Ectodermal cell (in vitro differentiated cells): ENCODE measurements around the gene ITPR2.
"Not testable (repeated sequence)": the region's sequence is repeated elsewhere in the genome, so short reads cannot be mapped to it uniquely, and the experiment has no call there.

Experiments
- H3K27ac ChIP-seq: 2 replicates; pipeline ENCODE4 v1.7.0; 2013; ENCODE audit warnings: mild to moderate bottlenecking, low read depth, low read length; ENCODE audit not compliant: insufficient read depth, poor library complexity, severe bottlenecking
- H3K27me3 ChIP-seq: 2 replicates; pipeline ENCODE4 v1.7.0; 2013; ENCODE audit warnings: mild to moderate bottlenecking, low read length; ENCODE audit not compliant: insufficient read depth, control insufficient read depth, poor library complexity, severe bottlenecking
- H3K36me3 ChIP-seq: one replicate; pipeline ENCODE4 v1.7.0; 2013; ENCODE audit warnings: low read length; ENCODE audit not compliant: control insufficient read depth, insufficient read depth
- H3K4me1 ChIP-seq: one replicate; pipeline ENCODE4 v1.7.0; 2013; ENCODE audit warnings: low read length; ENCODE audit not compliant: control insufficient read depth, insufficient read depth
- H3K4me3 ChIP-seq: 2 replicates; pipeline ENCODE4 v1.7.0; 2013; ENCODE audit warnings: low read depth, low read length, control low read depth; ENCODE audit not compliant: insufficient read depth
- H3K9me3 ChIP-seq: 2 replicates; pipeline ENCODE4 v1.7.0; 2013; ENCODE audit warnings: mild to moderate bottlenecking, low read length, moderate library complexity; ENCODE audit not compliant: control insufficient read depth
- WGBS, 2 experiments: methylation state at CpG; one replicate each; pipeline ENCODE4 v1.1.7; 2013; ENCODE audit warnings: missing lambda C conversion rate in 2 of 2; 5-methylcytosine and 5-hydroxymethylcytosine counted together

ITPR2 gene

GRCh38 chr12:26762186-26762585 is 70.8 kb downstream of the ITPR2 start:
- Histone ChIP-seq H3K9me3 (peaks cover 5% of the 10 kb centered on the region), H3K27me3 (no peaks in the 10 kb centered on the region), H3K36me3 (no peaks in the 10 kb centered on the region), H3K4me3 (no peak overlapping the region), H3K27ac (no peak overlapping the region), H3K4me1 (no peaks in the 10 kb centered on the region)
- 93 to 96% methylated on average over 1 of the region's 1 CpG for WGBS, 2 experiments

- no peak overlapping the region for H3K27ac ChIP-seq
- H3K4me3 ChIP-seq, result no peak overlapping the region
- no peaks in the 10 kb centered on the region for H3K4me1 ChIP-seq
- no peaks in the 10 kb centered on the region for H3K27me3 ChIP-seq
- H3K9me3 ChIP-seq, result peaks cover 5% of the 10 kb centered on the region
- no peaks in the 10 kb centered on the region for H3K36me3 ChIP-seq
- 92 to 97% methylated on average over 2 of the region's 3 CpGs for WGBS, 2 experiments
These were observed 71.2 kb downstream of the ITPR2 start for GRCh38 chr12:26761775-26762174.

GRCh38 chr12:26760657-26761293 is 72.2 kb downstream of the ITPR2 start:
- Histone ChIP-seq H3K27ac (no peak overlapping the region), H3K4me1 (no peaks in the 10 kb centered on the region)
- WGBS, 2 experiments, result 83 to 93% methylated on average over 2 to 3 of the region's 3 CpGs

DNA sequence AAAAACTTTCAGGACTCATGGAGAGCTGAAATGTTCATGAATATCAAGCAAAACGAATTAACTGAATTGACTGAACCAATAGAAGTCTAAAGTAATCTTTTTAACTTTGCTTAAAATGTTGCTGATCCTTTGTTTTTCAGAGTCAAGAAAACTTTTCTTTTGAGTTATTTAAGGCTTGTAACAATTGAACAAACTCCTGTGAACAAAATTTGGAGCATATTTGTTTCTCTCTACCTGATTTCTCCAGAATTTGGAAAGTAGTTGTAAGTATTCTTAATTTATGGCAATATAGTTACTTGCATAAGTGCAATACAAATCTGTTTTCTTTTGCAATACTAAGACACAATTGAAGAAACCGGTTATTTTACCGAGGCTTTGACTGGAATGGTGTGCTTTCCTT is 77.6 kb downstream of the ITPR2 start:
- not testable (repeated sequence) for H3K9me3 ChIP-seq, H3K4me3 ChIP-seq, H3K36me3 ChIP-seq, H3K27me3 ChIP-seq, H3K27ac ChIP-seq, H3K4me1 ChIP-seq
- WGBS, 2 experiments, result 89 to 95% methylated on average over 3 of the region's 3 CpGs

More at GRCh38 chr12:26760657-26761293, 72.2 kb downstream of the ITPR2 start:
- H3K4me3 ChIP-seq, result no peak overlapping the region
- peaks cover 5% of the 10 kb centered on the region for H3K9me3 ChIP-seq
- no peaks in the 10 kb centered on the region for H3K36me3 ChIP-seq
- no peaks in the 10 kb centered on the region for H3K27me3 ChIP-seq

DNA sequence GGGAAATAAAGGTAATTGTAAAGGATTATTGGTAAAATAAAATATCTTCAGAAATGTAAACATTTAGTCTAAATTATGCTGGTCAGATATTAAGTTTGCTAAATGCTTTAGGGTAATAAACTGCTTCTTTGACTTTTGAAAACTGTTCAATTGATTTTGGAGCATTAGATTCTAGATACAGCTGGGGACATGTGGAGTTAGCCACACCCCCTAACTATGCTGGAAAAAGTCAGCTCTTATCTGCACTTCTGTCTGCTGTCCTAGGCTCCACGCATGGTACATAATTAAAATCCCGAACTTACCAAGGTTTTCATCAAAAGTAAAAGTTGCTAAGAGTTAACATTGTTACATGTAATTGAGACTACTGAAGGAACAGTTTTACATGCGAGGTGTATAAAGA is 78.8 kb downstream of the ITPR2 start:
- WGBS, 2 experiments, result 91 to 95% methylated on average over 3 of the region's 3 CpGs
- Histone ChIP-seq H3K9me3 (no peaks in the 10 kb centered on the region), H3K27me3 (no peaks in the 10 kb centered on the region), H3K4me3 (no peak overlapping the region), H3K36me3 (no peaks in the 10 kb centered on the region), H3K4me1 (no peaks in the 10 kb centered on the region), H3K27ac (no peak overlapping the region)

- WGBS, 2 experiments, result 96 to 98% methylated on average over 3 of the region's 4 CpGs
- no peak overlapping the region for H3K4me3 ChIP-seq
- no peaks in the 10 kb centered on the region for H3K9me3 ChIP-seq
- H3K4me1 ChIP-seq, result no peaks in the 10 kb centered on the region
- H3K27ac ChIP-seq, result no peak overlapping the region
- H3K27me3 ChIP-seq, result no peaks in the 10 kb centered on the region
- no peaks in the 10 kb centered on the region for H3K36me3 ChIP-seq
These were observed 81.8 kb downstream of the ITPR2 start for GRCh38 chr12:26751179-26751578.

DNA sequence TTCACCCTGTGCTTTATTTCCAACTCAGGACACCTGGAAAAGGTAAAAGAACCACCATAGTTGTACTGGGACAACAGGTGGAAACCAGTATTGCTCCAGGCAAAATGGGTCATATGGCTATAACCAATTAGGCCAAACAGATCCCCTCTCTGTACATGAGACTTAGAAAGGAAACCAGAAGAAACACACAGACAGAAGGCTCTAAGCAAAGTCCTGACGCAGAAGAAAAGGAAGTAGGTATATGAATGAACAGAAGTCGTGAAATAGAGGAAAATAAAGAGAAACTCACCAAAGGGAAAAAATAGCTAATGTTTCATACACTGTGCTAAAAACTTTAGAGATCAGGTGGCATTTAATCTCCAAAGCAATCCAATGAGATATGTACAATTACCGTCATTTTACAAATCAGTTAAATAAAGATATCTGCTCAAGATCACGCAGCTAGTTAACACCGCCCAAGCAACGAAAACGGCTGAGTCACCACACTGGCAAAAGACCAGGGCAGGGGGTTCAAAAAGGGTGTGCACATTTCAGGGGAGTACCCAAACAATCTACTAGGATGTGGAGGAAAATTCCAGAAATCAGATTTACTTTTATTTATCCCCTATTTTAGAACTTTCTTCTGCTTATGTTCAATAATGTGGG is 82.3 kb downstream of the ITPR2 start:
- no peak overlapping the region for H3K27ac ChIP-seq
- H3K36me3 ChIP-seq, result no peaks in the 10 kb centered on the region
- no peaks in the 10 kb centered on the region for H3K4me1 ChIP-seq
- no peaks in the 10 kb centered on the region for H3K9me3 ChIP-seq
- WGBS, 2 experiments, result 94 to 97% methylated on average over 7 of the region's 7 CpGs
- H3K27me3 ChIP-seq, result no peaks in the 10 kb centered on the region
- no peak overlapping the region for H3K4me3 ChIP-seq

- no peaks in the 10 kb centered on the region for H3K36me3 ChIP-seq
- H3K27me3 ChIP-seq, result no peaks in the 10 kb centered on the region
- no peaks in the 10 kb centered on the region for H3K4me1 ChIP-seq
- no peak overlapping the region for H3K4me3 ChIP-seq
- no peak overlapping the region for H3K27ac ChIP-seq
- no peaks in the 10 kb centered on the region for H3K9me3 ChIP-seq
These were observed 83.2 kb downstream of the ITPR2 start for GRCh38 chr12:26749781-26750180.

GRCh38 chr12:26748741-26749431 is 84.1 kb downstream of the ITPR2 start:
- Histone ChIP-seq H3K27ac (no peak overlapping the region), H3K36me3 (no peaks in the 10 kb centered on the region), H3K4me1 (no peaks in the 10 kb centered on the region), H3K9me3 (no peaks in the 10 kb centered on the region), H3K4me3 (no peak overlapping the region), H3K27me3 (no peaks in the 10 kb centered on the region)
- WGBS, 2 experiments, result 91 to 98% methylated on average over 3 to 4 of the region's 4 CpGs

- H3K4me3 ChIP-seq, result no peak overlapping the region
- H3K36me3 ChIP-seq, result no peaks in the 10 kb centered on the region
- 98 to 100% methylated on average over 1 to 2 of the region's 2 CpGs for WGBS, 2 experiments
- H3K4me1 ChIP-seq, result no peaks in the 10 kb centered on the region
- no peaks in the 10 kb centered on the region for H3K27me3 ChIP-seq
- H3K9me3 ChIP-seq, result no peaks in the 10 kb centered on the region
- H3K27ac ChIP-seq, result no peak overlapping the region
These were observed 84.6 kb downstream of the ITPR2 start for GRCh38 chr12:26748412-26748740.
